Spleen (tissue), 7 donors: ENCODE measurements around the gene AKAP5.

ENCODE experiments used
- CTCF ChIP-seq, 11 experiments: fragments of 200-600 bp in 7 of 11; fragments of 450-650 bp in 4 of 11; sonication (generic) in 4 of 11; IDR thresholded peaks in 8 of 11; conservative IDR thresholded peaks in 3 of 11; 1 replicate in 7 of 11; 2 replicates in 4 of 11; pipeline versions ENCODE4 v1.4.0 to v1.8.0; 2016 to 2021; ENCODE audit warnings: antibody characterized with exemption in 11 of 11, inconsistent platforms in 4 of 11, mild to moderate bottlenecking in 1 of 11
- POLR2AphosphoS5 ChIP-seq, 3 donors: sonication (generic); formaldehyde crosslinking; IDR thresholded peaks; one replicate each; pipeline ENCODE4 v1.5.1; 2017; ENCODE audit warnings: antibody characterized with exemption in 3 of 3
- donor health status: DM: no; HTN: no; CAD: no; lungs with moderate emphysema.
- donor health status: DM: no; HTN: no; CAD: no.
- donor health status: DM: no; HTN: no; CAD: no.

GRCh38 chr14:64488590-64489099, 23.3 kb downstream of the AKAP5 start:
- TF ChIP-seq POLR2AphosphoS5 (IDR thresholded peaks at IDR 0.05) (no peak), CTCF (IDR thresholded peaks at IDR 0.05 in 8 of 11, conservative IDR thresholded peaks at IDR 0.05 in 3 of 11) (no peak)
